Inflammatory macrophage treated with lipopolysaccharide for 1 hour (primary cell): ENCODE data around the gene PLD6.
A peak's percentile ranks its signal among the peaks of the same experiment; 100 is the strongest.

Source experiments
- DNase-seq, 2 donors: peaks; one replicate each; pipeline ENCODE4 v3.0.0-alpha.2; 2020 to 2022

Gene PLD6

DNA sequence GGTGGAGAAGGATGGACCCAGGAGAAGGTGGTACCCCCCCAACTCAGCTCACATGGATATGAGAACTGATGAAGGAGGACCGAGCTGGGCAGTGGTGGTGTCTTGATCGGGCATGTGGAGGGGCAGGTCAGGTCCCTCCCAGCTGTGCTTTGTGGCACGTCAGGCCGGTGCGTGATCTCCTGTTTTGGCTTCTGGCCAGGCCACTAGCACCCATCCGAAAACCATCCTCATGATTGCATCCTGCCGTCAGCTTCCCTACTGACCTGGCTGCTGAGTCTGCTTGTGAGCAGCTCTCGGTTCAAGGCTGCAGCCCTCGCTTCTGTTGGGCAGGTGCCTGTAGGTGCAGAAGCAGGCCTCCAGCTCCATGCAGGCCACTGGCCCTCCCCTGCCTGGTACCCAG lies 53.1 kb downstream of the PLD6 start:
- no peak for DNase-seq

DNA sequence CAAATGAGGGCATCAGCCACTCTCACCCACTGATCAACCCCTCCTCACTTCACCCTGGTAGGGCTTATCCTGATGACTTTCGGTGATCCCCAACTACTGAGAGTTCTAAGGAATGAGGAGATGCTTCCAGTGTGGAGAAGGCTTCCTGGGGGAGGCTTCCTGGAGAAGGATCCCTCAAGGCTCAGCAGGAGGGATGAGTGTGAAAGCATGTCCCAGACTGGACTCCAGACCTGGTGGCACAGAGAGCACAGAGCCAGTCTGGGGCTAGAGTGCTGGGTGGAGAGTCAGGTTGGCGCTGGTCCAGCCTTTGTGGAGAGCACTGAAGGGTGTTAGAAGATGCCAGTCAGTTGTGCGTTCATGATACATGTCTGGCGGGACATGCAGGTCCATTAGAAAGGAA lies 53.7 kb downstream of the PLD6 start:
- DNase-seq: no peak

DNA sequence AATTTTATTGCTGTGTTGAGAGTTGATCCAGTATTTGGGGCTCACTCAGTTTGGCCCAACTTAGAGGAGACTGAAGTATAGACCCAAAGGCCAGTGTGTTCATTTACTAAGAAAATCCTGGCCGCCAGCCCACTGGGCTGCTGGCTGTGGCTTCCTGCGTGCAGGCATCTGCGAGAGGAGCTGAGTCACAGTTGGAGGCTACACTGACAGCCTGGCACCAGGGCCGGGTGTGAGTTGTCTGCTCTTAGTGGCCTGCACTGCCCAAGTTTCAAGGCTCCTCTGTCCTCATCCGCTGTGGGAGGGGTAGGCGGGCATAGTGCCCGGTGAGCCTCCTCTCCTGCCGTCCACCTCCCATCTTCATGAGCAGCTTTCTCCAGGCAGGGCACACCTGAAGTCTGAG lies 54.2 kb downstream of the PLD6 start:
- peak; percentile 9 to 24 for DNase-seq

DNA sequence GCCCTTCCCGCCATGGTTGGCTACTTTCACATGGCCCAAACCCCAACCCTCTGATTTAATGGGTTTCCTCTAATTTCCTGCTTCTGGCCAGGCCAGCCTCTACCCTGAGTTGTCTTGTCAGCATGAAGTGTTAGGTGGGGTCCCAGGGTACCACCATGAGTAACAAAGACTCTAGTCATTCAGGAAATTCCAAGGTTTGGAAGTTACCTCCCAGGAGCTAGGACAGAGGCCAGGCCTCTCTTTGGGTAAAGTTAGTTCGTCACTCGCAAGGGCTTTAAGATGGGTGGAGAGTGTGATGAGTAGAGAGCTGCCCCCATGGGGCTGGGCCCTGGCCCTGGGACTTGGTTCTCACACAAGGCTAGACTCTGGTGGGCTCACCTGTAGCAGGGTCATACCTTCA lies 54.6 kb downstream of the PLD6 start:
- DNase-seq: peak; percentile 4 to 6

DNA sequence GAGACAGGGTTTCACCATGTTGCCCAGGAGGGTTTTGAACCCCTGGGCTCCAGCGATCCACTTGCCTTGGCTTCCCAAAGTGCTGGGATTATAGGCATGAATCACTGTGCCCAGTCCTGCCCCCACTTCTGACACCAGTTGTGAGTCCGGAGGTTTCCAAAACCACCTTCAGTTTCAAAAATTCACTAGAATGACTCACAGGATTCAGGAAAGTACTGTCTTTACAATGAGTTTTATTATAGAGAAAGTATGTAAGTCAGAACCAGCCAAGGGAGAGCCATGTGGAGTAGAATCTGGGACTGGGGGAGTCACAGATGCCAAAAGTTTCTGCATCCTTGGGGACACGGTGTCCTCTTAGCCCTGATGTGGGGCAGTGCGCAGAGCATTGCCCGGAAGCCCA lies 55.1 kb downstream of the PLD6 start:
- peak; percentile 52 to 63 for DNase-seq
